Cardiac fibroblast (primary cell): ENCODE measurements around the gene CTDSP2.

Experiments used
- DNase-seq, 2 donors: peaks; one replicate each; pipeline versions ENCODE4 v3.0.0 to v3.0.0-alpha.2; 2010; ENCODE audit warnings: low read depth in 2 of 2
- H3K4me3 ChIP-seq, 2 donors: replicated peaks in 1 of 2; 1 replicate in 1 of 2; 2 replicates in 1 of 2; pipeline ENCODE4 v1.5.1; 2011; ENCODE audit warnings: low read depth in 2 of 2, low read length in 2 of 2, mild to moderate bottlenecking in 2 of 2, moderate library complexity in 1 of 2
- CTCF ChIP-seq: IDR thresholded peaks from one replicate; pipeline ENCODE4 v1.5.1; 2011; ENCODE audit warnings: low read depth, mild to moderate bottlenecking, low read length, inconsistent platforms

Gene CTDSP2

DNA sequence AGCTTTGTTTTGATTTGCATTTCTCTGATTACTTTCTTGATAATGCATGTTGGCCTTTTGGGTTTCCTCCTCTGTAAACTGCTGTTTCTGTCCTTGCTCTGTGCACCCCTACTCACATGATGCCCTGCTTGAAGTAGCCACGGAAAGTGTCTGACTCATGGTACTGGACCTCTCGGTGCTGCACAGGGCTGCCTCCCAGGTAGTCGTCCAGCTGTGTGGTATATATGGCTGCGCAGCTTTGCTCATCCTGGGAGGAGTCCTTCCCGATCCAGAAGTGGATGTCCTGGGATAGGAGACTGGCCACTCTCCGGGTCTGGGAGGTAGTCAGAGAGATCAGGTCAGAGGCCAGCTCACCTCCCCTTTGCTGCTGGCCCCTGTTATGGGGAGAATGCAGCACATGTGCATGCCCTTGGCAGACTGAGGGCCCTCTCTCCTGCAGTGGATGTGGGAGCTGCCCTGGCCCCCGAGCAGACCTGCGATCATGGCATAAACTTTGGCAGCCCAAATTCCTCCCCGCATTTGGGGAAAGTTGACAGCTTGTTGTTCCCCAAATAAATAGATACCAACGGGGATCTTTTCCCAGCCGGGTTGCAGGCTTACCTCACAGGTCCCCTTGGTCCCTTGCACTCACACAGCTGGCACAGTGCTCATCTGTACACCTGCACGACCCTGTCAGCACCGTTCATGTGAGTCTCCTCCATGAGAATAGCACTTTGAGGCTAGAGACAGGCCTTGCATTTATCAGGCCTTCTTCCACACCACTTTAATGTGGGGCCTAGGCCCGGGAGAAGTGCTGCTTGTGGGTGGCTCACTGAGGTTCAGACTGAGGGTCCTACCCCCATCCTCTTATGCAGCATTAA lies 33.2 kb downstream of the CTDSP2 start:
- H3K4me3 ChIP-seq, result no peak overlapping the region
- DNase-seq, result no peak

DNA sequence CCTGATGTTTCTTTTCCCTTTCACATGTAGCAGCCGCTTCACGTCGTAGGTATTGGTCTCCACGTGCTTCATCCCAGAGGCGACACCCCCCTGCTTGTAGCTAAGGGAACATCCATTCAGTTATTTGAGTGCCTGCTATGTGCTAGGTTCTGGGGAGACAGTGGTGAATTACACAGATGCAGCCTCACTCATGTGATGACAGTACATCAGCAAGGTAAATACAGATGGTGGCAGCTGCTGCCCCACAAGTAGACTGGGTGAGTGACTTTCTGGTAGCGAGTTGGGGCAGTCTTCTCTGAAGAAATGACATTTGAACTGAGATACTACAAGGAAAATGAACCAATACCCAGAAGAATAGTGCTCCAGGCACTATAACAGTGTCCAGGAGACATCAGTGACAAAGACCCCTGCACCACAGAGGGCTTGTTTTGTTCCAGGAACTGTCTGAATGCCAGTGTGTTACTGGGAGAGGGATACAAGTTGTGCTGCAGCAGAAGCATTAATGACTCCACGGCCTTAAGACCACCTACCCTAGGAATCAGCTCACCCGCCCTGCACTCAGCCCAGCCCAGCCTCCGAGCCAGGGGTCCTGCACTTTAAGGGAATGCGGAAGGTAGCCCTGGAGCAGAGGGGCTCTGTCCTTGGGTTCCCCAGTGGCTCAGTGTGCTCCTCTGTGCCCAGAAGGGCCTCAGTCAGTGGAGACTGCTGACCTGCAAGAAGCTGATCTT lies 35.3 kb downstream of the CTDSP2 start:
- no peak for DNase-seq

More for the DNA sequence above, 33.2 kb downstream of the CTDSP2 start:
- no peak for TF ChIP-seq CTCF

GRCh38 chr12:57810450-57810849 lies 36.1 kb downstream of the CTDSP2 start:
- TF ChIP-seq CTCF, result no peak
- H3K4me3 ChIP-seq, result no peak overlapping the region
- DNase-seq, result peak; percentile 61 to 78

More for the DNA sequence above, 35.3 kb downstream of the CTDSP2 start:
- no peak for TF ChIP-seq CTCF
- no peak overlapping the region for H3K4me3 ChIP-seq

DNA sequence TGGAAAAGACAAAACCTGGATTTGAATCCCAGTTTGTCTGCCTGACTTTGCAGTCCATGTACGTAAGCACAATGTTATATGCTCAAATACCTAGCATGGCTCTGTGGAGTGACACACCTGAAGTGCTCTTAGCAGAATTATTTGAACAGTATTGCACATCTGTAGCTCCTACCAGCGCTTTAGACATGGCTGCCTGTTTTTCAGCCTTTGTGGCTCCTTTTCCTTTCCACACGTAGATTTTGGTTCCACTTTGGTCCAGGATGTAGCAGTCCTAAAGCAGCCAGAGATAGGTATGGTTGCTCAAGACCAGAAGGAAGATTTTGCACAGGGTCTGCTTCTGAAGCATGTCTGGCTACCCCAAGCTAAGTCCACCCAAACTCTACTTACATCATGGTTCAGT lies 37.1 kb downstream of the CTDSP2 start:
- TF ChIP-seq CTCF, result no peak
- H3K4me3 ChIP-seq, result no peak overlapping the region
- DNase-seq, result no peak

- no peak for TF ChIP-seq CTCF
- no peak for DNase-seq
- H3K4me3 ChIP-seq, result no peak overlapping the region
Observed at GRCh38 chr12:57808351-57808750, 38.2 kb downstream of the CTDSP2 start.

- H3K4me3 ChIP-seq, result no peak overlapping the region
- DNase-seq, result no peak
- no peak for TF ChIP-seq CTCF
Observed at GRCh38 chr12:57807285-57807684, 39.2 kb downstream of the CTDSP2 start.
